BLaER1 (cell line): ENCODE data around the gene ARHGEF1.

Experiments
- H3K27ac ChIP-seq: shearing (Covaris generic); formaldehyde crosslinking; 2 replicates; pipeline ENCODE4 v1.8.1; 2022
- H3K27me3 ChIP-seq: shearing (Covaris generic); formaldehyde crosslinking; 2 replicates; pipeline ENCODE4 v1.8.1; 2022
- H3K36me3 ChIP-seq: shearing (Covaris generic); formaldehyde crosslinking; 2 replicates; pipeline ENCODE4 v1.8.1; 2022
- H3K4me1 ChIP-seq: shearing (Covaris generic); formaldehyde crosslinking; 2 replicates; pipeline ENCODE4 v1.8.1; 2022
- H3K4me2 ChIP-seq: shearing (Covaris generic); formaldehyde crosslinking; 2 replicates; pipeline ENCODE4 v1.8.1; 2022
- H3K4me3 ChIP-seq: shearing (Covaris generic); formaldehyde crosslinking; 2 replicates; pipeline ENCODE4 v1.8.1; 2022
- H3K9ac ChIP-seq: shearing (Covaris generic); formaldehyde crosslinking; 2 replicates; pipeline ENCODE4 v1.8.1; 2022
- H3K9me3 ChIP-seq: shearing (Covaris generic); formaldehyde crosslinking; 2 replicates; pipeline ENCODE4 v1.8.1; 2022
- H4K20me1 ChIP-seq: shearing (Covaris generic); formaldehyde crosslinking; 2 replicates; pipeline ENCODE4 v1.8.1; 2022
- Cebpa-rat ChIP-seq: shearing (Covaris generic); IDR thresholded peaks from 2 replicates; pipeline ENCODE4 v1.8.1; 2022

The ARHGEF1 gene

DNA sequence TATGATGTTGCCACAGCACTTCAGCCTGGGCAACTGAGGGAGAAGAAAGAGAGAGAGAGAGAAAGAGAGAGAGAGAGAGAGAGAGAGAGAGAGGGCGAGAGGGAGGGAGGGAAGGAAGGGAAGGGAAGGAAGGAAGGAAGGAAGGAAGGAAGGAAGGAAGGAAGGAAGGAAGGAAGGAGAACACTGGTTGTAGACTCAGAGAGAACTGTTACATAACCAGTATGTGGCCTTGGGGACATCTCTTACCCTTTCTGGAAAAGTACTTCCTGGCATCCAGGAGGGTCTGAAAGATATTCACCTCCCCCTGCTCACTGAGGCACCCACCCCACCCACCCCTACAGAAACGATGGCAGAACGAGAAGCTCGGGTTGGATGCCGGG lies 2.7 kb upstream of the ARHGEF1 start:
- Histone ChIP-seq H3K9me3 (no peaks in the 10 kb centered on the region), H3K4me1 (peaks cover 72% of the 10 kb centered on the region), H3K27ac (peak overlapping the region; percentile 97)

DNA sequence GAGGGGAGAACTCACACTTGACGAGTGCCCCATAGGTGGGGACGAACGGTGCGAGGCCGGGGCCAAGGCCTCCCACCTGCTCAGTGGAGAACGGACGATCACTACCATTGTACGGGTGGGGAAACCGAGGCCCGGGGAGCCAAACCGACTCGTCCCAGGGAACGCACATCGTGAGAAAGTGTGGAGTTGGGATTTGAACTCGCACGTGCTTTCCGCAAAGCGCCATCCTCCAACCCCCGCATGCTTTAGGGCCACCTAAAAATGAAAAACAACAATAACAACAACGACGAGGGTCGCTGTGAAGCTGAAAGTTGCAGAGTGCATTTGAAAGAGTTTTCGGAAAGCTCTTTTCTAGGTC lies 458 bp downstream of the ARHGEF1 start:
- peaks cover 35% of the 10 kb centered on the region for H3K36me3 ChIP-seq
- peaks cover 58% of the 10 kb centered on the region for H4K20me1 ChIP-seq
- peak overlapping the region; percentile 99 for H3K4me2 ChIP-seq
- H3K27me3 ChIP-seq, result no peaks in the 10 kb centered on the region
- H3K4me1 ChIP-seq, result peaks cover 82% of the 10 kb centered on the region
- no peak for TF ChIP-seq Cebpa-rat
- H3K4me3 ChIP-seq, result peak overlapping the region; percentile 84
- no peaks in the 10 kb centered on the region for H3K9me3 ChIP-seq
- peak overlapping the region; percentile 96 for H3K27ac ChIP-seq
- peak overlapping the region; percentile 88 for H3K9ac ChIP-seq

More for the DNA sequence above, 2.7 kb upstream of the ARHGEF1 start:
- no peaks in the 10 kb centered on the region for H3K27me3 ChIP-seq
- TF ChIP-seq Cebpa-rat, result no peak
- peak overlapping the region; percentile 99 for H3K4me2 ChIP-seq
- no peak overlapping the region for H3K9ac ChIP-seq
- peaks cover 27% of the 10 kb centered on the region for H4K20me1 ChIP-seq
- H3K4me3 ChIP-seq, result peak overlapping the region; percentile 80; the same call in 1 of the 2 replicates
- H3K36me3 ChIP-seq, result peaks cover 21% of the 10 kb centered on the region

DNA sequence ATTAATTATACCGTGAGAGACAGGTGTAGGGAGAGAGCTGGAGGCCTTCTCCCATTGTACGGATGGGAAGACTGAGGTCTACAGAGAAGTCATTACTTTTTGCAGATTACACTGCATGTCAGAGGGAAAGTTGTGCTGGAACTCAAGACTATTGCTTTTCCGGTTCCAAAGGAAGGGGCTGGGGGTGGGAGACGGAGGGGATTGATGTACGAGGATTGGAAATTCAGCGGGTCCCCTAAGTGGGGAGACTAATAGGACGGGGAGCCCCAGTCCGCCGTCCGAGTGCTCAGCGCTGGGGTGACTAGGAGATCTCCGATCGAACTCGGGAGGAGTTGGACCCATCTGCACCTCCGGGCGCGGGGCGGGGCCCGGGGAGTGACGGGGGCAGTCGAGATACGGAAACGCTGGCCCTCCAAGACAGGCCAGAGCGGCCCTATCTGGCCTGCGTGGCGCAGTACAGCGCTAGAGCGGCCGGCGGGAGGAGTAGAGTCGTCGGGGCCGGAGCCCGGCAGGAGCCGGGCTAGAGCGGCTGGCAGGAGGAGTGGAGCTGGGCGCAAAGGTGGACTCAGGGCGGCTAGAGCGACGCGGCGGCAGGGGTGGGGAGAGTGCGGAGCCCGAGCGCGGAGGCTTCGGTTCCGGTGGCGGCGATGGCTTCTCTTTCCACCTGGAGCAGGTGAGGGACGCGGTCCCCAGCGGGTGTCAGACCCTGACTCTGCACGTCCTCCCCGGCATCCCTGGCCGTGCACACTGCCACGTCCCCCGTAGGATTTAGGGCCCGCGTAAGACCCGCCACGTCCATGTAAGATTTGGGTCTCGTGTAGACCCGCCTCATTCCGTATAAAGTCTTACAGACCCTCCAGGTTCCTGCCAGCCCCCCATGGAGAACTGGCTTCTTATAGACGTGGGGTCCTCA lies 1.1 kb downstream of the ARHGEF1 start:
- Histone ChIP-seq H3K27me3 (no peaks in the 10 kb centered on the region), H3K9me3 (no peaks in the 10 kb centered on the region), H3K4me2 (peak overlapping the region; percentile 99), H4K20me1 (peaks cover 63% of the 10 kb centered on the region), H3K4me1 (peaks cover 79% of the 10 kb centered on the region), H3K36me3 (peaks cover 37% of the 10 kb centered on the region), H3K4me3 (peak overlapping the region; percentile 84), H3K27ac (peak overlapping the region; percentile 96), H3K9ac (peak overlapping the region; percentile 88)
- TF ChIP-seq Cebpa-rat, result no peak

DNA sequence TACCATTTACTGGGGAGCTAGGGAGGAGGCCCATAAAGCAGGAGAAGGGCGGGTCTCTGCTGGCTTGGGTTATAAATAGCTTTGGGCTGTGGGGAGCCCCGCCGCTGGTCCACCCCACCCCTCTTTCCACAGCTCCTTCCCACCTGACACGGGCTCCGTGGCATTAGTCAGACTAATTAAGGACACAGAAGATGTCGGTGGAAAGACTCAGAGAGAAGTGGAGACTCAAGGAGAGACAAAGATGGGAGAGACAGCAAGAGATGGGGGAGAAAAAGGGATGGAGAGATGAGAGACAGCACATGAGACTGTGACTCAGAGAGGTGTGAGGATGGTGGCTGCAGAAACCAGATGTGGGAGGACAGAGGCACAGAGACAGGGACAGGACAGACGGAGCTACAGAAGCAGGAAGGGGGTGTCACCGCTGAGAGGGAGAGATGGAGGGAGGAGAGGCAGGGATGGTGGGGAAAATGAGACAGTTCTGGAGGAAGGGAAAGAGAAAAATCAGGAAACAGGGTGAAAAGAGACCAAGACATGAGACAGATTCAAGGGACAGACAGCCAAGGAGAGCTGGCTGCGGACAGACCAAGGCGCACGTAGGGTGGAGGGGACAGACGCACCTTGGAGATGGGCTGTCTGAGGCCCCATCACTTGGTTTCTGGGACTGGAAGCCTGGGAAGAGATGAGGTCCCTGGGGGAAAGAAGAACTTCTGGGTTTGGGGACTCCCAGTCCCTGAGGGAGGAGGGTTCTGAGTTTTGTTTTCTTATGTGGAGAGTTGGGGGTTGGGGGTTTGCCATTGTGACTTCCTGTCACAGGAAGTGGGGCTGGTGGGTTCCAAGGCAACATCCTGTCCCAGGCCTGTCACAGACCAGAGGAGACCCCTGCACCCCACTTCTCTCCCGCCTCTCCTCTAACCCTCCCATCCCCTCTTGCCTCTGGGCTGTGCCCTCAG lies 4.1 kb downstream of the ARHGEF1 start:
- H3K9ac ChIP-seq, result peak overlapping the region; percentile 66
- H4K20me1 ChIP-seq, result peaks cover 78% of the 10 kb centered on the region
- H3K9me3 ChIP-seq, result no peaks in the 10 kb centered on the region
- no peaks in the 10 kb centered on the region for H3K27me3 ChIP-seq
- H3K4me1 ChIP-seq, result peaks cover 73% of the 10 kb centered on the region
- peak overlapping the region; percentile 79 for H3K27ac ChIP-seq
- H3K36me3 ChIP-seq, result peaks cover 49% of the 10 kb centered on the region
- H3K4me2 ChIP-seq, result peak overlapping the region; percentile 99
- peak overlapping the region; percentile 53 for H3K4me3 ChIP-seq
- TF ChIP-seq Cebpa-rat, result no peak

DNA sequence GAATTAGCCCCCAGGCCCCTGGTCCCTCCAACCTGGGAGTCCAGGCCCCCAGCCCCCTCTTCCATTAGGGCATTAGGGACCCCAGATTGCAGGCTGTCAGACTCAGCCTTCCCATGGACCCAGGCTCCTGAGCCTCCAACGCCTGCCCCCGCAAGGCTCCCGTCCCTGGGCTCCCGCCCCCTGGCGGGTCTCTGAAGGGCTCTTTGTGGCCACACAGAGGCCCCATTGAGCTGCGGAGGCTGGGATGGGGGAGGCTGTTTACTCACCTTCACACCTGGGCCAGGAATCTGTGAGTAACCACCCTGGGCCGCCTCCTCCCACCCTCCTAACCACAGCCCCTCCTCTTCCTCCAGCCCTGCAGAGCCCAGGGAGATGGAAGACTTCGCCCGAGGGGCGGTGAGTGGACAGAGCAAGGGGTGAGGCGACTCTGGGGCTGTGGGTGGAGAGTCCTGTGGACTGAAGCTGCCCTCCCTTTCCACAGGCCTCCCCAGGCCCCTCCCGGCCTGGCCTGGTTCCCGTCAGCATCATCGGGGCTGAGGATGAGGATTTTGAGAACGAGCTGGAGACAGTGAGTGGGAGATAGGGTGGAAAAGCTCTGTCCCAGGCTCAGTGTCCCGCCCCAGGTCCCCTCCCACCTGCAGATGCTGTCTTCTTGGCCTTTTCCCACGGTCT lies 4.9 kb downstream of the ARHGEF1 start:
- H3K27ac ChIP-seq, result peak overlapping the region; percentile 79
- peaks cover 57% of the 10 kb centered on the region for H3K36me3 ChIP-seq
- H3K4me2 ChIP-seq, result peak overlapping the region; percentile 99
- peak overlapping the region; percentile 53 for H3K4me3 ChIP-seq
- no peaks in the 10 kb centered on the region for H3K27me3 ChIP-seq
- no peak for TF ChIP-seq Cebpa-rat
- peak overlapping the region; percentile 66 for H3K9ac ChIP-seq
- peaks cover 86% of the 10 kb centered on the region for H4K20me1 ChIP-seq
- H3K9me3 ChIP-seq, result no peaks in the 10 kb centered on the region
- H3K4me1 ChIP-seq, result peaks cover 74% of the 10 kb centered on the region

DNA sequence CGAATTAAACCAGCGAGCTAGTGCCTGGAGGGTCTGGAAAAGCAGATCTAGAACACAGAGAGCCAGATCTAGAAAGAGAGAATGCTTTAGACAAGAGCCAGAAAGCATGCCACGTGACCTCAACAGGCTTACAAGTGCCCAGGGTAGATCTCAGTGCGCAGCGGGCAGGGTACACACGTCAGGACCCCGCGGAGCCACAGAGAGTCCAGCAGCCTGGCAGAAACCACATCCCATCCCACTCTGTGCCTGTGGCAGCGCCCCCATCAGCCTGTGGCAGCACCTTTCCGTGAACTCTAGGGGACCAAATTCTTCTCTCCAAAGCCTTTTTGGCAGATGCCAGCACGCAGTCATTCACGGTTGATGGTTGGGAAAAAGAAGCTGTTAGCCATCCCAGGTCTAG lies 5.9 kb downstream of the ARHGEF1 start:
- TF ChIP-seq Cebpa-rat, result no peak
- Histone ChIP-seq H3K36me3 (peaks cover 60% of the 10 kb centered on the region), H4K20me1 (peaks cover 86% of the 10 kb centered on the region), H3K4me3 (no peak overlapping the region), H3K27me3 (no peaks in the 10 kb centered on the region), H3K27ac (no peak overlapping the region), H3K4me1 (peaks cover 79% of the 10 kb centered on the region), H3K4me2 (no peak overlapping the region), H3K9ac (0 out of 2 replicates have a peak overlapping the region, but pooled peaks have one; percentile 1), H3K9me3 (no peaks in the 10 kb centered on the region)

DNA sequence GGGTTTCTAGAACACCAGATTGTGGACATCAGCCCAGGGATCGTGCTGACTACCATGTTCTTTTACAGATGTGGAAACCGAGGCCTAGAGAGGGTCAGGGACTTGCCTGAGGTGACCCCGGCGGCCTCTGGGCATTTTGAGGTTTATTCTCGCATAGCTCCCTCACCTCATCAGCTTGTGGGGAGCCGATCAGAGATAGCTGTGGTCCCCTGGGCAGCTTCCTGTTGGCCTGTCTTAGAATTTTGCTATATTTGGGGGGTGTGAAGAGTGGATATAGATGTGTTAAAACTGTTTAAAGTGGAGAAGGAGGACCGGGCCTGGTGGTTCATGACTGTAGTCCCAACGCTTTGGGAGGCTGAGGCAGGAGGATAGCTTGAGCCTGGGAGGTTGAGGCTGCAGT lies 6.9 kb downstream of the ARHGEF1 start:
- Histone ChIP-seq H3K4me3 (no peak overlapping the region), H3K27me3 (no peaks in the 10 kb centered on the region), H3K27ac (no peak overlapping the region), H3K9me3 (no peaks in the 10 kb centered on the region), H3K4me2 (no peak overlapping the region), H3K36me3 (peaks cover 69% of the 10 kb centered on the region), H4K20me1 (peaks cover 80% of the 10 kb centered on the region), H3K9ac (0 out of 2 replicates have a peak overlapping the region, but pooled peaks have one; percentile 1), H3K4me1 (peaks cover 78% of the 10 kb centered on the region)
- no peak for TF ChIP-seq Cebpa-rat

DNA sequence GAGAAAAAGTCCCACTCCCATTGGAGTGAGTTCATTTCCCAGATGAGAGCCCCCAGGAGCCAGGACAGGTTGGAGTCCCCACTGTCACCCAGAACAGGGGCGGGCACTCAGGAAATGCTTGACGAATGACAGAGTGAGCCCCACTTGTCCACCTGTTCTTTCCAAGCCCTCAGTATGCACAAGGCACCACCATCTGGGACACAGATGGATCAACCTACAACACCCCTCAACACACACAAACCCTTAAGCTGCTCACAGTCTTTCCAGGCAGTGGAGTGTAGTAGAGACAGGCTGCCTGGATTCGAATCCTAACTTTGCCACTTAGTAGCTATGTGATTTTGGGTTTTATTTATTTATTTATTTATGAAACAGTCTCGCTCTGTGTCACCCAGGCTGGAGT lies 8.0 kb downstream of the ARHGEF1 start:
- peaks cover 77% of the 10 kb centered on the region for H4K20me1 ChIP-seq
- H3K36me3 ChIP-seq, result peaks cover 72% of the 10 kb centered on the region
- no peaks in the 10 kb centered on the region for H3K27me3 ChIP-seq
- H3K27ac ChIP-seq, result no peak overlapping the region
- H3K4me3 ChIP-seq, result no peak overlapping the region
- peaks cover 67% of the 10 kb centered on the region for H3K4me1 ChIP-seq
- H3K9me3 ChIP-seq, result no peaks in the 10 kb centered on the region
- H3K4me2 ChIP-seq, result no peak overlapping the region
- H3K9ac ChIP-seq, result no peak overlapping the region
- TF ChIP-seq Cebpa-rat, result no peak

DNA sequence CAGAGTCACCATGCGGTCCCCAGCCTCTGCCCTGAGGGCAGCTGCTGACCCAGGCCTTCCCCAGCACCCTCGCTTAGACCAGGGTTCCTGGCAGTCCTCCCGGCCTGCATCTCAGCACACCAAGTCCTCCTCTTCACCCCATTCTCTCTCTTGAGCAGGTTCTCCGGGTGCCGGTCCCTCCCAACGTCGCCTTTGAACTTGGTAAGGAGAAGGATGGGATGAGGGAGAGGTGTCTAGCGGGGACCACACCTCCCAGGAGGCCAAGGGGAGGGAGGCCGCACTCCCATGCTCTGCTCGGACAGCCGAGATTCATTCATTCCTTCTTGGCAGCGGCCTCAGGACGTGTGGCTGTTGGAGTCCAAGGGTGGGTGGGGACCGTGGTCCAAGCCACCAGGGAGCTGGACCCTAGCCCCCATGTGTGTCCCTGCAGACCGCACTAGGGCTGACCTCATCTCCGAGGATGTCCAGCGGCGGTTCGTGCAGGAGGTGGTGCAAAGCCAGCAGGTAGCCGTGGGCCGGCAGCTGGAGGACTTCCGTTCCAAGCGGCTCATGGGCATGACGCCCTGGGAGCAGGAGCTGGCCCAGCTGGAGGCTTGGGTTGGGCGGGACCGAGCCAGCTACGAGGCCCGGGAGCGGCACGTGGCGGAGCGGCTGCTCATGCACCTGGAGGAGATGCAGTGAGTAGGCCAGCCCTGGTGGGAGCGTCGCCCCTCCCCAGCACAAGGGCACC lies 9.4 kb downstream of the ARHGEF1 start:
- peaks cover 78% of the 10 kb centered on the region for H3K36me3 ChIP-seq
- H3K27ac ChIP-seq, result peak overlapping the region; percentile 39; the same call in 1 of the 2 replicates
- H3K4me1 ChIP-seq, result peaks cover 53% of the 10 kb centered on the region
- H3K27me3 ChIP-seq, result no peaks in the 10 kb centered on the region
- TF ChIP-seq Cebpa-rat, result no peak
- H3K4me3 ChIP-seq, result no peak overlapping the region
- no peaks in the 10 kb centered on the region for H3K9me3 ChIP-seq
- H3K4me2 ChIP-seq, result no peak overlapping the region; the same call in 1 of the 2 replicates
- H4K20me1 ChIP-seq, result peaks cover 63% of the 10 kb centered on the region
- H3K9ac ChIP-seq, result no peak overlapping the region
